Activated T-cell treated with anti-CD3 and anti-CD28 coated beads for 48 hours (primary cell): Measurements from ENCODE around the gene NRXN3.

Experiments
- DNase-seq: peaks from one replicate; pipeline ENCODE4 v3.0.0-alpha.2; 2020; ENCODE audit warnings: low read depth

NRXN3 gene

GRCh38 chr14:79246173-79246572 lies 1076.0 kb downstream of the NRXN3 start:
- no peak for DNase-seq

GRCh38 chr14:79248126-79248525 lies 1078.0 kb downstream of the NRXN3 start:
- DNase-seq, result no peak

- no peak for DNase-seq
Measured at GRCh38 chr14:79248771-79249170, 1078.6 kb downstream of the NRXN3 start.

DNA sequence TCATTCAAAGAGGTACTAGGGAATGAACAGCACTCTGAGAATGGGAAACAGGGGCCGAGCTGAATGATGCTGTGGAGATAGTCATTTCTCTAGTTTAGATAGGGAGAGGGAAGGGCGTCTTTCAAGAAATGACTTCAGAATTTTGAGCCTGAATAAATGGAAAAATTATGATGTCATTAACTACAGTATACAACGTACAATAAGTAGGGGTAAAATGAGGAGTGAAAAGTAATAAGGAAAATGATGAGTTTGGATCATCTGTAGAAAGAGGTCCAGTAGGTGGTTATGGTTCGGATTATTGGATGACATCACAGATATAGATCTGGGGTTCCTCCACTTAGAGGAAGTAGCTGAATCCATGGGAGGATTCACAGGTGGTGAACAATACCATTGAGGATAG lies 1081.1 kb downstream of the NRXN3 start:
- no peak for DNase-seq

- DNase-seq, result no peak
Measured at GRCh38 chr14:79253576-79253975, 1083.4 kb downstream of the NRXN3 start.

DNA sequence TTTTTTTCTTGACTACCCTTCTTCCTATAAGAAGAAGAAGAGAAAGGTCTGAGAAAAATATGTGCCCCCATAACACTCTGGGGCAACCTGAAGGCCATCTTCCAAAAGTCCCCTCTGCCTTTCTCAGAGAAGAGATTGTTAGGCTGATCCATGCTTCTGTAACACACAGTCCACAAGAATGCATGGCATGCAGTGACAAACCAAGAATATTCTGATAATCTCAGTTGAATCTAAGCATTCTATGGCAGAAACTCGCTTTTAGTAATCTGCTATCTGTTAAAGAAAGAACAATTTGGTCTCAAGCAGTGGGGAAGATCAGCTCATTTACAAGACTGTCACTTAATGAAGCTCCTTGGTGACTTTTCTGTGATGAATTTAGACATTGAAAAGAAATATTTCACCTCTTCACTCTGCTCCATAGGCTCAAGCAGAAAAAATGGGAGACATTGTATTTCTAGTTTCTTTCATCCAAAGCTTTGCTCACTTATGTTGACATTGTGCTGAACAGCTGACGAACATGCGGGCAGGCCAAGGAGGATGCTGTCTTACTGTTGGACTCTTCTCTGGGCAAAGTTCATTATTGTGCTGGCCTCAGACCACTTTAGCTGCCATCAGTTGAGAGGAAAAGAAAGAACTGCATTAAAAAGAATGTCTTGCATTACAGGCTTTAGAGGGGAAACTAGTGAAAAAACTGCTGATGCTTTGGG lies 1084.0 kb downstream of the NRXN3 start:
- no peak for DNase-seq

DNA sequence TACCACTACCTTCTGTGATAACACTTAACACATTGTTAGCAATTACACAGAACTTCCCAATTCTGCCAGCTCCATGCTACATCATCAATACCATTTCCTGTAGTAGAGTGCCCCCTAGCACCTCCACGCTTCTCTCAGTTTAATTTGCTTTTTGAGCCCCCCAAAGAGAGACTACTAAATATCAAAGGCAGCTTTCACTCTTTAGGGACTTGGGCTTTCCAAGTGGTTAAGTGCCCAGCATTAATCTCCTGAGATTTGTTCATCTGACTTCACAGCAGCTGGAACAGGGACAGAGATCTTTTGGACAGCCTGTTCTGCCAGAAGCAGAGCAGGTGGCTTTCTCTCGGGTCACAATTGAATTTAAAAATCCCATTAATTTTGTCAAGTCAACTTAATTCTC lies 1086.2 kb downstream of the NRXN3 start:
- DNase-seq, result no peak

- no peak for DNase-seq
Measured at GRCh38 chr14:79260406-79260805, 1090.2 kb downstream of the NRXN3 start.

- DNase-seq, result no peak
Measured at GRCh38 chr14:79265366-79265946, 1095.3 kb downstream of the NRXN3 start.

GRCh38 chr14:79270361-79270760 lies 1100.2 kb downstream of the NRXN3 start:
- no peak for DNase-seq

- DNase-seq, result no peak
Measured at GRCh38 chr14:79271122-79271521, 1100.9 kb downstream of the NRXN3 start.

DNA sequence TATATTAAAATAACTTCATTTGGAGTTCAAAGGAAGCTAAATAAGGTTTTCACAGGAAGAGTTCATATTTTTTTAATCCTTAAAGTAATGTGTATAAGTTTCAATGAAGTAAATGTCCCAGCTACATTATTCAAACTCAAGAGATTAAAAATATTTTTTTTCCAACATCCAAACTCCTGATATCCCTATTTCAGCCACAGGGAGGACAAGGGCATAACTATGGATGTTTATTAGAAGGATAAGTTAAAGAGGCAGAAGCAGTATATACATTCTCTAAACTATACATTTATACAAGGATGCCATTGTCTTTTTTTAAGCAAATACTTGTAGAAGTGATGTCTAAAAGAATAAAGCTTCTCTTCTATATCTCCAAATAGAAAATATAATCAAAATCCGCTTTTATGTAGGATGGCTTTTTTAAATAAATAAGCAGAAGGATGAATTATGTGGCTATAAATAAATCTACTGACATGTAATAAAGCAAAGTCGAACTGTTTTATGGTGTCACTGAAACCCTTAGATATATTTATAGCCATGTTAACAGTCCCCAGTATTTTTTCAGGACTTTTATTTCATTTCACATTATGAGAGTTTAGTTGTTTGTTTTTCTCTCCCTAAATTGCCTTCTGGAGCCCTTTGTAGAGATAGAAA lies 1104.6 kb downstream of the NRXN3 start:
- no peak for DNase-seq

GRCh38 chr14:79275292-79275655 lies 1105.1 kb downstream of the NRXN3 start:
- no peak for DNase-seq

DNA sequence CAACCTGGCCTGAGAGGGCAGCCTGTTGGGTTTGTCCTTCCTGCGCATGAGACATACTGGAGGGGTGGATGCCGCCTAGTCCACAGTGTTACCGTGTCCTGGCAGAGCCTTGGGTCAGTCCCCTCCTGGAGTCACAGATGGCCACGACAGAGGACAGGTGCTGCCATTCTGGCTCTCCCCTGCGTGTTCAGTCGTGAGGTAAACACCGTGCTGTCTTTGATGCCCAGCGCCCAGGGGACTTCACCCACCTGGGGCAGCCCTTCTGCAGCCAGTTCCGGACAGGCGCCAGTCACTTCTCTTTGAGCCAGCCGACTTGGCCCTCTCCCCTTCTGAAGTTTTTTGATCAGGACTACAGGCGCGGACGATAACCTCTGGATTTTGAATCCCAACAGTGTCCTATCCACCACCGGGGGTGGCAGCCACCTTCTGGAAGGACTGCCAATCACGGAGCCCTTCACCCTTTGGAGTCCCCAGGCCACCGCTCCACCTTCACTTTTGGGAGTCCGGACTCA lies 1108.2 kb downstream of the NRXN3 start:
- DNase-seq, result no peak

DNA sequence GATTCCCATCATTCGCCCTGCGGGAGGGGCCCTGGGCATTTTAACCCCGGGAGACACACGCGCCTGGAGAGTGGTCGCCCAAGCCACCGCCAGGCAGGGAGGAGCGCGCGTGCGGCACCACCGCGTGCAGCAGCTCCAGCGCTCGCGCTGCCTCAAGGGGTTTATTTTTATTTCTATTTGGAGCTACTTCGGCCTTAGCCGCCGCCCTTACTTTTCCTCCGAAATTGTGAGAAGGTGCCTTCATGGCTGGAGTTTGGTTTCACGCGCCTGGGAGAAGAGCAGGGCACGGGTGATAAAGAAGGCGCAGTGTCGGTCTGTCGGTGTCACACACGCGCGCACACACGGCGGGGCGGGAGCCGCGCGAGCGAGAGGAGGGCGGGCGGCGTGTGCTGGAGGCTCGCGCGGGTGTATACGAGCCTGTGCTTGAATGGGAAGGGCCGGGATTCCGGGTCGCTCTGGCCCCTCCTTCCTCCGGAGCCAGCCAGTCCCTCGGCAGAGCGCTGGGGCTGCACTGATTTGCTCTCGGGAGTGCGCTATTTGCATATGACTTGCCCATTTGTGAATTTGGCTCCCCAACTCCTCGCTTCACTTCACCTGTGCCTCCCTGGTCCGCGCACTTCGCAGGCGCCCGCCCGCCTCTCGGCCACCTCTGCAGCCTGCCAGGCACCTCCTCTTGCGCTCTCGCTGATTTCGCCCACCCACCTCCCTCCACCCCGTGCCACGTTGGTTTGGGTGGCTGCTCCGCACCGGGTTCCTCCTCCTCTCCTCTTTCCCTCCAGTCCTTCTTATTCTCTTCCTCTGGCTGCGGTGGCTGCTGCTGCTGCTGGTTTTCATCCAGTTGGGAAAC lies 1108.8 kb downstream of the NRXN3 start:
- DNase-seq, result no peak

DNA sequence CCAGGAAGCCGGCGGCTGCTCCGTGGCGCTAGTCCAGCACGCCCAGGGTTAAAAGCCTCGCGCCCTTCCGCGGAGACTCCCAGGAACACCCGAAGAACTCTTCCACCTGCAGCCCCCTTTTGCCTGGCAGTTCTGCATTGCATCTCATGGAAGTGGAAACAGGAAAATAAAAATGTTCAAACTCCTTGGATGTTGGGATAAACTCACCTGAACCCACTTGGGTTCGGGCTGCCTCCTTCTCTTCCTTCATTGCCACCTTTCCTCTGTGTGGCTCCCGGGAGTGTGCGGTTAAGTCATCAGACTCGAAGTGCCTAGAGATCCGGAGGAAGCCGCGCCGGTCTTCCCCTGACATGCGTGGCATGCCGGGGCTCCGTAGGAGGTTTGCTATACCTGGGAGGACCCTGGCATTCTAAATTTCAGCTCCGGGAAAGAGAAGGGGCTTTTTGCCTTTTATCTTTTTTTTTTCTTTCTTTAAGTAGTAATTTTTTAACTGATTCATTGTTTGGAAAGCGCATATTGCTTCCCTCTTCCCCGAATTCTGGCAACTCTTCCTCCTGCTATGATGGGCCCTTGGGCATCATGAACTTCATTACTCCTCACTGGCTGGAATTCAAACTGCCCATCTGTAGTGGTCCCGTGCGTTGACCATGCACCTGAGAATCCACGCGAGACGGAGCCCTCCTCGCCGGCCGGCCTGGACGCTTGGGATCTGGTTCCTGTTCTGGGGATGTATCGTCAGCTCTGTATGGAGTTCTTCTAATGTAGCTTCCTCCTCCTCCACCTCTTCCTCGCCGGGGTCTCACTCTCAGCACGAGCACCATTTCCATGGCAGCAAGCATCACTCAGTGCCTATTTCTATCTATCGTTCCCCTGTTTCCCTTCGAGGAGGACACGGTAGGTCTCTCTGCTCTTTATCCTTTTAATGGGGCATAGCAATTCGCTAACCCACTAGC lies 1109.7 kb downstream of the NRXN3 start:
- no peak for DNase-seq

DNA sequence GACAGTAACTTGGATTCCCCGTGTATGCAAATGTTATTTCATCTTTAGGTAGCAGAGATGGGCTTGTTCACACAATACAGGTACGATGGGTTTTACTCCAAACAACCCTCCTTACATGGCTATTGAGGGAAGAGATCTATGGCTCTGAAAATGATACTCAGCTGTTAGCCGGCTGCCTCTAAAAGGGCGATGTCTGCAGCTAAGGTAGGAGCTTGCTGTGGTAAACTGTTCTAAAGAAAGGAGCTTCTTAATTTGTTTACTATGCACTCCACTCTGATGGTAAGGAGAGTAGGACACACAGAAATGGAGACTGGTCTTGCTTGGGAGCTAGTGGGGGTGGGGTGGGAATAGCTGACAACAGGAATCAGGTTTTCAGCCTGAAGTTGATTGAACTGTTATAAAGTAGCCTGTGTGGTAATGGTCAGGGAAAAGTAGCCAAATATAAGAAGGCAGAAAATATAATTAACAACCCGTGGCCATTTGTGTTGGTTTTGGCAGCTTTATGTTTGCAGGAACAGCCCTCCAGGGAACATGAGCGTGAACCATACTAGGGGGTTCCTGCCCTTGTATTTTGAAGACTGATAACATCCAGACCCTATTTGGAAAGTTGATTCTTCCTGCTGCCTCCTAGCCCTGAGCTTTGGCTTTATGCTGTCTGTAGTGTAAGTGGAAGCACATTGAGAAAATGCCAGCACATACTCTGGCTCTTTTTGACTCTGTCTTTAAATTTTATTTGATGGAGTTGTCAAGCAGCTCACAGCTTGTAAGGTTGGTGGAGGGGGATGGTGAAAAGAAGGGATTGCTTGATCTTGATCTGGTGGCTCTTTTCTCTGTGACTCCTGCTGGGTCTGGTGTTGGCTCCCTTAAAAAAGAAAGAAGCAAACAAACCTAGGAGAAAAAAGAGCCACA lies 1111.3 kb downstream of the NRXN3 start:
- no peak for DNase-seq

GRCh38 chr14:79284621-79285020 lies 1114.4 kb downstream of the NRXN3 start:
- DNase-seq, result no peak

GRCh38 chr14:79285263-79285662 lies 1115.1 kb downstream of the NRXN3 start:
- no peak for DNase-seq

GRCh38 chr14:79287976-79288375 lies 1117.8 kb downstream of the NRXN3 start:
- no peak for DNase-seq
